IPS-NIHi7 (cell line): Measurements from ENCODE around the gene CEP20.
"Not testable (repeated sequence)": the region's sequence is repeated elsewhere in the genome, so short reads cannot be mapped to it uniquely, and the experiment has no call there.

Experiments used
- DNase-seq: peaks from one replicate; pipeline ENCODE4 v3.0.0; 2012; ENCODE audit warnings: mixed read lengths; ENCODE audit errors: extremely low spot score

Gene CEP20

GRCh38 chr16:15888072-15888976 is at the start of gene CEP20:
Gene CEP20 (minus strand): TSS chr16:15888603. CDS start chr16:15888585, 18 bp downstream.
- peak; percentile 100 for DNase-seq

GRCh38 chr16:15936809-15937208 is 48.4 kb upstream of the CEP20 start:
- not testable (repeated sequence) for DNase-seq

GRCh38 chr16:15934991-15935390 is 46.6 kb upstream of the CEP20 start:
- no peak for DNase-seq

- DNase-seq: no peak
Observed at GRCh38 chr16:15933781-15934180, 45.4 kb upstream of the CEP20 start.

- DNase-seq: no peak
Observed at GRCh38 chr16:15932939-15933338, 44.5 kb upstream of the CEP20 start.

GRCh38 chr16:15928261-15929104 is 40.1 kb upstream of the CEP20 start:
- no peak for DNase-seq

- DNase-seq: peak; percentile 37
Observed at GRCh38 chr16:15925631-15926030, 37.2 kb upstream of the CEP20 start.

GRCh38 chr16:15924996-15925395 is 36.6 kb upstream of the CEP20 start:
- DNase-seq: no peak

GRCh38 chr16:15919331-15919730 is 30.9 kb upstream of the CEP20 start:
- DNase-seq: no peak

- not testable (repeated sequence) for DNase-seq
Observed at GRCh38 chr16:15918314-15918713, 29.9 kb upstream of the CEP20 start.

- no peak for DNase-seq
Observed at GRCh38 chr16:15916323-15916722, 27.9 kb upstream of the CEP20 start.

- DNase-seq: no peak
Observed at GRCh38 chr16:15915555-15916081, 27.2 kb upstream of the CEP20 start.

GRCh38 chr16:15913046-15913698 is 24.8 kb upstream of the CEP20 start:
- no peak for DNase-seq

- no peak for DNase-seq
Observed at GRCh38 chr16:15911198-15911597, 22.8 kb upstream of the CEP20 start.

GRCh38 chr16:15907863-15908478 is 19.6 kb upstream of the CEP20 start:
- DNase-seq: peak; percentile 91

GRCh38 chr16:15906439-15906838 is 18.0 kb upstream of the CEP20 start:
- no peak for DNase-seq

- DNase-seq: no peak
Observed at GRCh38 chr16:15903960-15904359, 15.6 kb upstream of the CEP20 start.

GRCh38 chr16:15900901-15901500 is 12.6 kb upstream of the CEP20 start:
- DNase-seq: no peak

- no peak for DNase-seq
Observed at GRCh38 chr16:15900357-15900756, 12.0 kb upstream of the CEP20 start.

GRCh38 chr16:15899538-15900100 is 11.2 kb upstream of the CEP20 start:
- peak; percentile 50 for DNase-seq

GRCh38 chr16:15898654-15899053 is 10.3 kb upstream of the CEP20 start:
- DNase-seq: no peak
